Measurements from ENCODE around the gene ATF7. TPM values are rescaled to one million over a fixed set of nuclear protein-coding genes. Genes with fewer than 3 reads are reported as not detected.
"Not testable (repeated sequence)": the region's sequence is repeated elsewhere in the genome, so short reads cannot be mapped to it uniquely, and the experiment has no call there.

The ATF7 gene
- total RNA-seq, 2 donors from 2014 or later = 25.0 to 30.1 TPM

DNA sequence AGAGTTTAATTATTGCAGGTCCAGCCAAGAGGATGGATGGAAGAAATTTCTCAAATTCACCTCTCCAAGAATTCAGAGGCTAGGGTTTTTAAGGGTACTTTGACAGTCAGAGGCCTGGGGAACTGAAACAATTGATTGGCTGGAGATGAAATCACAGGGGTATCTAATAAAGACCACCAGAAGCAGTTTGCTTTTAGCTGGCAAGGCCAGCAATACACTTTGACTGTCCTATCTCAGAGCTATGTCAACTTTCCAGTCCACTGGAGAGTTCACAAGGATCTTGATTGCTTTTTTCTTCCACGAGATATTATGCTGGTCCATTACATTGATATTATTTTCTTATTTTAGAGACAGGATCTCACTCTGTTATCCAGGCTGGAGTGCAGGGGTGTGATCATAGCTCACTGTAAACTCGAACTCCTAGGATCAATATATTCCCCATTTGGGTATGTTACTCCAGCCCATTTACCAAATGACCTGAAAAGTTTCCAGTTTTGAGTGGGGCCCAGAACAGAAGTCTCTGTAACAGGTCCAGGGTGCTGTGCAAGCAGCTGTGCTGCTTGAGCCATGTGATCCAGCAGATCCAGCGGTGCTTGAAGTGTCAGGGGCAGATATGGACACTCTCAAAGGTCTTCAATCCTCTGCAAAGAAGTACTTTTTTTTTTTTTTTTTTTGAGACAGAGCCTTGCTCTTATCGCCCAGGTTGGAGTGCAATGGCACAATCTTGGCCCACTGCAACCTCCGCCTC is 17.2 kb upstream of the ATF7 start:
- DNase-seq (ENCODE audit: low spot score in 2 of 2) (no peak), ATAC-seq (no peak)
- no peaks in the 10 kb centered on the region for H3K9me3 Mint-ChIP-seq
- no peak overlapping the region for H3K27ac Mint-ChIP-seq
- H3K36me3 Mint-ChIP-seq = no peaks in the 10 kb centered on the region

DNA sequence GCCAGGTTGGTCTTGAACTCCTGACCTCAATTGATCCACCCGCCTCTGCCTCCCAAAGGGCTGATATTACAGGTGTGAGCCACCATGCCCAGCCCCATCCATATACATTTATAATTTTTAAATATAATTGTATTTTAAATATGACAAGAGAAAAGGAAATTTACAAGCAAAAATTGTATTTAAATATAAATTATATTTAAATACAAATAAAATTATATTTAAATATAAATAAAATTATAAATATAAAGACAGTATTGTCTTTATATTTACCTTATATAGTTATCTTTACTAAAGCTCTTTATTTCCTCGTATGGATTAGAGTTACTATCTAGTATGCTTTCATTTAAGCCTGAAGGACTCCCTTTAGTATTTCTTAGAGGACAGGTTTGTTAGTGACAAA is 11.9 kb upstream of the ATF7 start:
- no peak overlapping the region for H3K27ac Mint-ChIP-seq

DNA sequence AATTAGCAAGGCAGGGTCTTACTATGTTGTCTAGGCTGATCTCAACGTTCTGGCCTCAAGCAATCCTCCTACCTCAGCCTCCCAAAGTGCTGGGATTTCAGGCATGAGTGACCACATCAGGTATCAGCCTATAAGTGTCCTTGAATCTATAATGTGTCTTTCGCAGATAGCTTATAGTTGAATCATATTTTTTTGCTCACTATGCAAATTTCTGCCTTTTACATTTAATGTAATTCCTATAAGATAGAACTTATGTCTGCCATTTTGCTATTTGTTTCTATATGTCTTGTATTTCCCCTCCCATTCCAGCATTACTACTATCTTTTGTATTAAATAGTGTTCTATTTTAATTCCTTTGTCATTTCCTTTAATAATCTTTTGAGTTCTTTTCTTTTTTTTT is 10.5 kb upstream of the ATF7 start:
- Mint-ChIP-seq H3K27ac (no peak overlapping the region), H3K9me3 (no peaks in the 10 kb centered on the region), H3K36me3 (no peaks in the 10 kb centered on the region)
- no peak for ATAC-seq
- DNase-seq (ENCODE audit: low spot score in 2 of 2) = no peak

More for the DNA sequence above, 11.9 kb upstream of the ATF7 start:
- no peaks in the 10 kb centered on the region for H3K9me3 Mint-ChIP-seq
- ATAC-seq (no peak), DNase-seq (ENCODE audit: low spot score in 2 of 2) (no peak)
- no peaks in the 10 kb centered on the region for H3K36me3 Mint-ChIP-seq

- DNase-seq (ENCODE audit: low spot score in 2 of 2); H3K27ac Mint-ChIP-seq; ATAC-seq; H3K36me3 Mint-ChIP-seq; H3K9me3 Mint-ChIP-seq: not testable (repeated sequence)
Measured at GRCh38 chr12:53635708-53636107, 9.5 kb upstream of the ATF7 start.

DNA sequence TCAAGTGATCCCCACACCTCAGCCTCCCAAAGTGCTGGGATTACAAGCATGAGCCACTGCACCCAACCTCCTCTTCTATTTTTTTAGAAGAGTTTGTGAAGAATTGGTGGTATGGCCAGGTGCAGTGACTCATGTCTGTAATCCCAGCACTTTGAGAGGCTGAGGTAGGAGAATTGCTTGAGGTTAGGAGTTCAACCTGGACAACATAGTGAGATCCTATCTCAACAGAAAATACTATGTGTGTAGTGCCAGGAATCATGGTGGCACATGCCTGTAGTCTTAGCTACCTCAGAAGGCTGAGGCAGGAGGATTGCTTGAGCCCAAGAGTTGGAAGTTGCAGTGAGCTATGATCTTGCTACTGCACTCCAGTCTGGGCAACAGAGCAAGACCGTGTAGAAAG is 5.5 kb upstream of the ATF7 start:
- H3K27ac Mint-ChIP-seq = no peak overlapping the region
- no peaks in the 10 kb centered on the region for H3K36me3 Mint-ChIP-seq
- H3K9me3 Mint-ChIP-seq = no peaks in the 10 kb centered on the region
- ATAC-seq = no peak
- no peak for DNase-seq (ENCODE audit: low spot score in 2 of 2)

DNA sequence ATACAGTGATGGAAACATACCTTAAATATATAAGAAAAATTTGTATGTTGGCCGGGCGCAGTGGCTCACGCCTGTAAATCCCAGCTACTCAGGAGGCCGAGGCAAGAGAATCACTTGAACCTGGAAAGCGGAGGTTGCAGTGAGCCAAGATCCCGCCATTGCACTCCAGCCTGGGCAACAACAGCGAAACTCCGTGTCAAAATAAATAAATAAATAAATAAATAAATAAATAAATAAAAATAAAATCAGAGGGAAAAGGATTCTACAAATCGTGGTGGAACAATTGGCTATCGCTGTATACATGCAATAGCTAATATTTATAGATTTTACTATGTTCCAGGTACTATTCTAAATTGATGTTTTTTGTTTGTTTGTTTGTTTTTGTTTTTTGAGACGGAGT is 1.7 kb upstream of the ATF7 start:
- Mint-ChIP-seq H3K27ac (no peak overlapping the region), H3K9me3 (no peaks in the 10 kb centered on the region), H3K36me3 (peaks cover 6 to 11% of the 10 kb centered on the region in 2 donors)
- DNase-seq (ENCODE audit: low spot score in 2 of 2) (no peak), ATAC-seq (no peak)

GRCh38 chr12:53626702-53627169 is 554 bp upstream of the ATF7 start:
- Mint-ChIP-seq H3K9me3 (no peaks in the 10 kb centered on the region), H3K27ac (peak overlapping the region; percentile 94 to 99), H3K36me3 (peaks cover 6 to 11% of the 10 kb centered on the region in 2 donors)
- DNase-seq (ENCODE audit: low spot score in 2 of 2) (no peak), ATAC-seq (no peak)

- no peaks in the 10 kb centered on the region for H3K9me3 Mint-ChIP-seq
- H3K36me3 Mint-ChIP-seq = peaks cover 6 to 11% of the 10 kb centered on the region in 2 donors
- H3K27ac Mint-ChIP-seq = peak overlapping the region; percentile 94 to 99
- DNase-seq (ENCODE audit: low spot score in 2 of 2) (no peak), ATAC-seq (no peak)
Measured at GRCh38 chr12:53625373-53625945, 723 bp downstream of the ATF7 start.

DNA sequence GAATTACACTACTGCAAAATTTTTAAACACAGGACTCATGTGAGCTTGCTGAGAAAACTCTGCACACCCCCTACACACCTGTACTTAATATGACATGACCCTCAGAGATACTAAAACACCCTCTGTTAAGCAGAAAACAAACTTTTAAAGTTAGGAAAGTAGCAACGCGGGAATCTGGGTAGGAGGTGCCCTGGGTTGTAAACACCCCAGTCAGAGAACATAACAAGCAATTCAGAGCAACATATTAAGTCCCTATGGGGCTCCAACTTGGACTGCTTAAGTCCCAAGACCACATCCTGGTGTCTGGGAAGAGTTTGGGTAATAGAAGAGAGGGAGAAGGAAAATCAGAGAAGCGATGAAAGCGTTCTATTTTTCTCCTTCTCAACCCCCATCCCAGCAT is 1.2 kb downstream of the ATF7 start:
- Mint-ChIP-seq H3K27ac (peak overlapping the region; percentile 94 to 99), H3K36me3 (peaks cover 6 to 11% of the 10 kb centered on the region in 2 donors), H3K9me3 (no peaks in the 10 kb centered on the region)
- DNase-seq (ENCODE audit: low spot score in 2 of 2) (no peak), ATAC-seq (no peak)

DNA sequence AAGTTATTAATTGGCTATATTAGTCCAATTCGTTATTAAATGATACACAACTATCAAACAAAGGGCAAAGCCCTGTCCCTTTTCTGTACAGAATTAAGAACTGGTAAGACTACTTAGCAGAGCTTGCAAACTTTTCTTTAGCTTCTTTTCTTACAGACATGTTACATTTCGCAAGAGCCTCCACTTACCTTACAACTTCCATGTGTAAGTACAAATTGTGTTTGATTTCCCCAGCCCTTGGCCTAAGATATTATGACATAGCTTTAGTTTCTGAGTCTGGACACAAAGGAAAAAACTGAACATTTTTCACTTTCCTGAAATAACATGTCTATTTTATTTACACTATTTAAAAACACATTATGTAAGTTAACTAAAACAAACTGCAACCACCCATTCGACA is 1.7 kb downstream of the ATF7 start:
- ATAC-seq = no peak
- H3K9me3 Mint-ChIP-seq = no peaks in the 10 kb centered on the region
- H3K27ac Mint-ChIP-seq = peak overlapping the region; percentile 94 to 99
- no peak for DNase-seq (ENCODE audit: low spot score in 2 of 2)
- peaks cover 6 to 11% of the 10 kb centered on the region in 2 donors for H3K36me3 Mint-ChIP-seq

DNA sequence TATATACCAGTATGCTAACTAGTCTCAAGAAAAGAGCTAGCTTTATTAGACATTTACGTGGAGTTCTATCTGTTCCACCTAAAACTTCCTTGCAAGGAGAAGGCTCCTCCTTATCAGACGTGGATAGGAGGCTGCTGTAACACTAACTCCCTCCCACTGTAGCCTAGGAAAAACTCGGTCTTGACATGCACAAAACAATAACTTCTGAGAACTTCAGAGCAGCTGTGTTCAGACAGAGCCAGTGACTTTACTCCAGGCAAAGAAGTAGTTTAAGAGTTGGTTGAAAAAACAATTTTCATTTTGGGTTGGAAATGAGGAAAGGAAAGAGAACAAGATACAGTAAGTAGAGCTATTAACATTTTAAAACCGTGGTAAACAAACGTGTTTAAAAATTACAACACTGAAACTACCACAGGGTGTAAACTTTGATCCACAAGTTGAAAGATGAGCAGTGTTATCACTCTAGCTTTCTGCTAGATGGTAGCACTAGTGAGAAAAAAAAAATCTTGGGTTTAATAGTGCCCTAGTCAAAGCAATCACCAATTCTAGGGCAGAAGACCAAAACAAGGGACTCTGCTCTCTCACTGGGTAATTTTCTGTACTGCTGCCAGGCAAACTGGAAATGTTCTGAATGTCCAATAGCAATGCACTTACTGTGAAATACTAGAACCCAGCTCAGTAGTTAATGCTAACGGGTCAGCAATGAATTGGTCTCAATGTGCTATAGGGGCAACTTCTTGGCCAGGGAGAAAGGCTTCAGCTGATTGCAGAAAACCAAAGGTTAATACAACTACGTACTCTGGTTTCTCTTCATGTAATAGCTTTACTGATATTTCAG is 2.4 kb downstream of the ATF7 start:
- H3K27ac Mint-ChIP-seq = peak overlapping the region in 1 of 2 donors; percentile 32
- H3K36me3 Mint-ChIP-seq = peaks cover 6 to 11% of the 10 kb centered on the region in 2 donors
- H3K9me3 Mint-ChIP-seq = no peaks in the 10 kb centered on the region
- ATAC-seq = no peak
- no peak for DNase-seq (ENCODE audit: low spot score in 2 of 2)

DNA sequence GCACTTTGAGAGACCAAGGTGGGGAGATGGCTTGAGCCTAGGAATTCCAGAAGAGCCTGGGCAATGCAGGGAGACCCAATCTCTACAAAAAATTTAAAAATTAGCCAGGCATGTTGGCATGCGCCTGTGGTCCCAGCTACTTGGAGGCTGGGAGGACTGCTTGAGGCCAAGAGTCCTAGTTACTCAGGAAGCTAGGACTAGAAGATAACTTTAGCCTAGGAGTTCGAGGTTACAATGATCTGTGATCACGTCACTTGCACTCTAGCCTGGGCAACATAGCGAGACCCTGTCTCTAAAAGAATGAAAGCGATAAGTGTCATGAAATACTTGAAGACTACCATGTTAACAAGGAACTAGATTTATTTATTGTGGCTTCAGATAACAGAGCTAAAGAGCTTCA is 3.5 kb downstream of the ATF7 start:
- no peaks in the 10 kb centered on the region for H3K9me3 Mint-ChIP-seq
- ATAC-seq = no peak
- H3K27ac Mint-ChIP-seq = no peak overlapping the region
- DNase-seq (ENCODE audit: low spot score in 2 of 2) = no peak
- H3K36me3 Mint-ChIP-seq = peaks cover 6 to 18% of the 10 kb centered on the region in 2 donors

GRCh38 chr12:53618275-53618674 is 7.9 kb downstream of the ATF7 start:
- Mint-ChIP-seq H3K27ac (no peak overlapping the region), H3K36me3 (peaks cover 0 to 9% of the 10 kb centered on the region in 2 donors), H3K9me3 (no peaks in the 10 kb centered on the region)
- ATAC-seq (no peak), DNase-seq (ENCODE audit: low spot score in 2 of 2) (no peak)

DNA sequence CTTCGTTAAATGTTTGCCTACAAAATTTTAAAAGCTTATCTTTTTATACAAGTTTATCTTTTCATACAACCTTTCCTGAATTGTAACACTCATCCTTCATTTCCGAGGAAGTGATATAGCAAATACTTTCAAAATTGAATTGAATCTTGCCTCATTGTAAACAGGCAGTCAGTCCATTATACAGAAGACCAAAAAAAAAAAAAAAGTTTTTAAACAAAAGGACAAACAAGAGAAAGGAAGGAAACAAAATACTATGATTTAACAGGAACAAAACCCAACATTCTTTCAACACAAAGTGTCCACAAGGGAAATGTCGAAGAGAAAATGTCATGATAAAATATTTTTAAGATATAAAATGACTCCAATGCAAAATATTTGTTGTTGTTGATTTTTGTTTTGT is 8.5 kb downstream of the ATF7 start:
- DNase-seq (ENCODE audit: low spot score in 2 of 2) (no peak), ATAC-seq (no peak)
- Mint-ChIP-seq H3K9me3 (no peaks in the 10 kb centered on the region), H3K27ac (no peak overlapping the region), H3K36me3 (peaks cover 0 to 9% of the 10 kb centered on the region in 2 donors)

- ATAC-seq (no peak), DNase-seq (ENCODE audit: low spot score in 2 of 2) (no peak)
- H3K27ac Mint-ChIP-seq = no peak overlapping the region
- H3K9me3 Mint-ChIP-seq = no peaks in the 10 kb centered on the region
- H3K36me3 Mint-ChIP-seq = peaks cover 0 to 9% of the 10 kb centered on the region in 2 donors
Measured at GRCh38 chr12:53616950-53617349, 9.2 kb downstream of the ATF7 start.

- no peak overlapping the region for H3K27ac Mint-ChIP-seq
- H3K36me3 Mint-ChIP-seq = peaks cover 0 to 9% of the 10 kb centered on the region in 2 donors
- H3K9me3 Mint-ChIP-seq = no peaks in the 10 kb centered on the region
- ATAC-seq (peak in 1 of 2 donors; percentile 68), DNase-seq (ENCODE audit: low spot score in 2 of 2) (no peak)
Measured at GRCh38 chr12:53613821-53614220, 12.4 kb downstream of the ATF7 start.

GRCh38 chr12:53612978-53613377 is 13.2 kb downstream of the ATF7 start:
- peak; percentile 57 to 89 for ATAC-seq
- H3K27ac Mint-ChIP-seq = no peak overlapping the region
- no peaks in the 10 kb centered on the region for H3K9me3 Mint-ChIP-seq

More at GRCh38 chr12:53612978-53613377, 13.2 kb downstream of the ATF7 start:
- H3K36me3 Mint-ChIP-seq = peaks cover 0 to 5% of the 10 kb centered on the region in 2 donors
- DNase-seq (ENCODE audit: low spot score in 2 of 2) = no peak

Data from activated naive CD4-positive, alpha-beta T cell treated with anti-CD3 and anti-CD28 coated beads, Interleukin-2, amount 50 U/mL, for 72 hours (primary cell).